Ectodermal cell (in vitro differentiated cells): ENCODE measurements around the gene MCM7. TPM values are rescaled to one million over a fixed set of nuclear protein-coding genes. Genes with fewer than 3 reads are reported as not detected.
"Not testable (repeated sequence)": the region's sequence is repeated elsewhere in the genome, so short reads cannot be mapped to it uniquely, and the experiment has no call there.

ENCODE experiments used
- H3K27ac ChIP-seq: 2 replicates; pipeline ENCODE4 v1.7.0; 2013; ENCODE audit warnings: mild to moderate bottlenecking, low read depth, low read length; ENCODE audit not compliant: insufficient read depth, poor library complexity, severe bottlenecking
- H3K27me3 ChIP-seq: 2 replicates; pipeline ENCODE4 v1.7.0; 2013; ENCODE audit warnings: mild to moderate bottlenecking, low read length; ENCODE audit not compliant: insufficient read depth, control insufficient read depth, poor library complexity, severe bottlenecking
- H3K36me3 ChIP-seq: one replicate; pipeline ENCODE4 v1.7.0; 2013; ENCODE audit warnings: low read length; ENCODE audit not compliant: control insufficient read depth, insufficient read depth
- H3K4me1 ChIP-seq: one replicate; pipeline ENCODE4 v1.7.0; 2013; ENCODE audit warnings: low read length; ENCODE audit not compliant: control insufficient read depth, insufficient read depth
- H3K4me3 ChIP-seq: 2 replicates; pipeline ENCODE4 v1.7.0; 2013; ENCODE audit warnings: low read depth, low read length, control low read depth; ENCODE audit not compliant: insufficient read depth
- H3K9me3 ChIP-seq: 2 replicates; pipeline ENCODE4 v1.7.0; 2013; ENCODE audit warnings: mild to moderate bottlenecking, low read length, moderate library complexity; ENCODE audit not compliant: control insufficient read depth
- WGBS, 2 experiments: methylation state at CpG; one replicate each; pipeline ENCODE4 v1.1.7; 2013; ENCODE audit warnings: missing lambda C conversion rate in 2 of 2; 5-methylcytosine and 5-hydroxymethylcytosine counted together
- polyA plus RNA-seq, 4 experiments: library from polyadenylated mRNA; stranded (reverse); fragments of 50-300 nt; gene quantifications; one replicate each; pipeline ENCODE4 v1.2.3, GENCODE V29; 2013

The MCM7 gene
- polyA plus RNA-seq (2013, experiment 1 of 4) = 319 TPM
- polyA plus RNA-seq (2013, experiment 2 of 4) = 332 TPM
- polyA plus RNA-seq (2013, experiment 3 of 4) = 241 TPM
- polyA plus RNA-seq (2013, experiment 4 of 4) = 242 TPM

DNA sequence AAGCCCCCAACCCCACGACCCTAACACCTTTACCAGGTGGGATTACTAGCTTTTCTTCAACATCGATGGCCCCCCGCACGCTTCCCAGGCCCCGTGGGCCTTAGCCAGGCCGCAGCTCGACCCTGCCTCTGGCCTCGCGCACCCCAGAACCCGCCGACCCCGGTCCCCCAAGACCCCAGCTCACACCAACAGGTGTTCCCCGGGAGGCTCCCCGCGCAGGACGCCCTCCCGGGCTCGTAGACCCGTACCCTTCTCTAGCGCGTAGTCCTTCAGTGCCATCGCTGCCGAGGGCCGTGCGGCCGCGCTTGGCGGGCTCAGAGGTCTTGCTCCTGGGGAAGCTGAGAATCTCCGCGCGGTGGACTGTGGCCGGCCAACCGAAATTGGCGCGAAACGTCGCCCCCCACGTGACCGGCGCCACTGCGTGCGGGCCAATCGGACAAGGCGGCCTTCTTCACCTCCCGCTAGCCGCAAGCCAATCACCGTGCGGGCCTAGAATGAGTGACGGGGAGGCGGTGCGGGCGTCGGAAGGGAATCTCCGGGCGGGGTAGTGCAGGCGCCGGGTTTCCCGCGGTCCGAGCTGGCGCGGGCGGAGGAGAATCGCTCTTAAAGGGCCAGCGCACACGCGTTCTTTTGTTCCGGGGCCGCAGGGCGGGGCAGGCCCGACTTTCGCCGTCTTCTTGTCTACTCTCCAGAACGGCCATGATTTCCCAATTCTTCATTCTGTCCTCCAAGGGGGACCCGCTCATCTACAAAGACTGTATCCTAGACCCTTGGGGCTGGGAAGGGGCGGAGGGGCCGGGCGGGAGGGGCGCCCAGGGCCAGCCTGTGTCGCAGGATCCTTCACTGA lies at the start of gene MCM7, which contains the start of gene AP4M1:
Gene MCM7 (minus strand): TSS at position 382 of the 847 bp plus-strand sequence. CDS start 103 bp downstream, at position 279.
Gene AP4M1 (plus strand): TSS at position 628 of the 847 bp plus-strand sequence. CDS start 72 bp downstream, at position 700.
- H3K9me3 ChIP-seq = no peaks in the 10 kb centered on the region
- H3K4me3 ChIP-seq = peak within 1 kb of the TSS; percentile 100
- H3K27ac ChIP-seq = peak within 1 kb of the TSS; percentile 99
- peaks cover 49% of the 10 kb centered on the region for H3K36me3 ChIP-seq
- peaks cover 16% of the 10 kb centered on the region for H3K4me1 ChIP-seq
- no peaks in the 10 kb centered on the region for H3K27me3 ChIP-seq
- WGBS, 2 experiments = 0% methylated on average over 80 of the region's 80 CpGs

- H3K27me3 ChIP-seq = no peaks in the 10 kb centered on the region
- peaks cover 6% of the 10 kb centered on the region for H3K4me1 ChIP-seq
- 1% methylated on average over 46 of the region's 46 CpGs for WGBS, 2 experiments
- peak within 1 kb of the TSS; percentile 99 for H3K4me3 ChIP-seq
- H3K36me3 ChIP-seq = no peaks in the 10 kb centered on the region
- H3K27ac ChIP-seq = no peak within 1 kb of the TSS
- no peaks in the 10 kb centered on the region for H3K9me3 ChIP-seq
These were observed 47.5 kb upstream of the MCM7 start, which contains the start of gene LAMTOR4 for GRCh38 chr7:100148559-100149328. TSS of gene LAMTOR4 (plus strand) at chr7:100148918. CDS start at chr7:100148973, 55 bp downstream.

DNA sequence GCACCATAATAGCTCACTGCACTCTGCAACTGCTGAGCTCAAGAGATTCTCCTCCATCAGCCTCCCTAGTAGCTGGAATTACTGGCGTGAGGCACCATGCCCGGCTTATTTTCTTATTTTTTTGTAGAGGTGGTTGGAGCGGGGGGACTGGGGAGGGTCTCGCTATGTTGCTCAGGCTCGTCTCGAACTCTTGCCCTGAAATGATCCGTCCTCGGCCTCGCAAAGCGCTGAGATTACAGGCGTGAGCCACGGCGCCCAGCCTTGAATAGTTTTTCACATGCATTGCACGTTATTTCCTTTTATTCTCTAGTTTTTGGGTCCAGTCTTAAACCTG lies 47.0 kb upstream of the MCM7 start:
- H3K27ac ChIP-seq = no peak overlapping the region
- H3K4me3 ChIP-seq = peak overlapping the region; percentile 13
- WGBS, 2 experiments = 75 to 78% methylated on average over 14 of the region's 14 CpGs
- H3K4me1 ChIP-seq = peaks cover 6% of the 10 kb centered on the region
- H3K27me3 ChIP-seq = no peaks in the 10 kb centered on the region
- no peaks in the 10 kb centered on the region for H3K9me3 ChIP-seq
- H3K36me3 ChIP-seq = no peaks in the 10 kb centered on the region

DNA sequence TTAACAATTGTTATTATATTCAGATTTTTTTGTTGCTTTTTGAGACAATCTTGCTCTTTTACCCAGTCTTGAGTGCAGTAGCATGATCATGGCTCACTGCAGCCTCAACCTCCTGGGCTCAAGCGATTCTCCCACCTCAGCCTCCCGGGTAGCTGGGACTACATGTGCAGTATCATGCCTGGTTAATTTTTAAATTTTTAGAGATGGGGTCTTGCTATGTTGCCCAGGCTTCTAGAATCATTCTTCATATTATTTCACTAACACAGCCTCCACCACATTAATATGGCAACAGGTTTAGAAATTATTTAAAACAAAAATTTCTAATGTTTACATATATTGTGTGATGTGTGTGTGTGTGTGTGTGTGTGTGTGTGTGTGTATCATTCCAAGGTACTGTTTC lies 46.1 kb upstream of the MCM7 start:
- no peak overlapping the region for H3K27ac ChIP-seq
- no peaks in the 10 kb centered on the region for H3K9me3 ChIP-seq
- H3K4me1 ChIP-seq = peaks cover 6% of the 10 kb centered on the region
- H3K4me3 ChIP-seq = no peak overlapping the region
- no peaks in the 10 kb centered on the region for H3K27me3 ChIP-seq
- WGBS, 2 experiments = 92 to 100% methylated on average over 2 of the region's 2 CpGs
- no peaks in the 10 kb centered on the region for H3K36me3 ChIP-seq

GRCh38 chr7:100146350-100146749 lies 45.2 kb upstream of the MCM7 start:
- WGBS, 2 experiments = 95 to 97% methylated on average over 4 of the region's 4 CpGs
- H3K27me3 ChIP-seq = not testable (repeated sequence)

DNA sequence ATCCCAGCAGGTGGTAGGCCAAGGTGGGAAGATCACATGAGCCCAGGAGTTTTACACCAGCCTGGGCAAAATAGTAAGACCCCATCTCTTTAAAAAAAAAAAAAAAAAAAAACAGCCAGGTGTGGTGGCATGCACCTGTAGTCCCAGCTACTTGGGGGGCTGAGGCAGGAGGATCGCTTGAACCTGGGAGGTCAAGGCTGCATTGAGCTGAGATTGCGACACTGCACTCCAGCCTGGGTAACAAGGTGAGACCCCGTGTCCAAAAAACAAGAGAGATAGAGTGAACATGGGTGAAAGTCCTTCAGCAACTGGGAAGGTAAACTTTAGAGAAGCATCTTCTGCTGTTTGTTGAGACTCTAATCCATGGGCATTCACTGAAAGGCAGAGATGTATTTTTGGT lies 41.3 kb upstream of the MCM7 start:
- Histone ChIP-seq H3K9me3 (no peaks in the 10 kb centered on the region), H3K4me1 (no peaks in the 10 kb centered on the region), H3K36me3 (no peaks in the 10 kb centered on the region), H3K27ac (no peak overlapping the region), H3K27me3 (no peaks in the 10 kb centered on the region), H3K4me3 (no peak overlapping the region)
- WGBS, 2 experiments = 89 to 93% methylated on average over 3 of the region's 3 CpGs

More at GRCh38 chr7:100146350-100146749, 45.2 kb upstream of the MCM7 start:
- not testable (repeated sequence) for H3K27ac ChIP-seq, H3K9me3 ChIP-seq, H3K4me3 ChIP-seq, H3K36me3 ChIP-seq, H3K4me1 ChIP-seq

GRCh38 chr7:100141555-100141949 lies 40.4 kb upstream of the MCM7 start:
- H3K9me3 ChIP-seq = no peaks in the 10 kb centered on the region
- H3K4me1 ChIP-seq = no peaks in the 10 kb centered on the region
- no peak overlapping the region for H3K27ac ChIP-seq
- no peaks in the 10 kb centered on the region for H3K27me3 ChIP-seq
- no peaks in the 10 kb centered on the region for H3K36me3 ChIP-seq
- no peak overlapping the region for H3K4me3 ChIP-seq
- WGBS, 2 experiments = 86 to 95% methylated on average over 3 of the region's 3 CpGs

- Histone ChIP-seq H3K4me3 (no peak overlapping the region), H3K27me3 (no peaks in the 10 kb centered on the region), H3K27ac (no peak overlapping the region), H3K9me3 (no peaks in the 10 kb centered on the region), H3K4me1 (no peaks in the 10 kb centered on the region), H3K36me3 (no peaks in the 10 kb centered on the region)
- WGBS, 2 experiments = 92 to 93% methylated on average over 13 of the region's 13 CpGs
These were observed 36.9 kb upstream of the MCM7 start for GRCh38 chr7:100137851-100138760.

- Histone ChIP-seq H3K27ac (no peak overlapping the region), H3K4me1 (peaks cover 7% of the 10 kb centered on the region), H3K36me3 (no peaks in the 10 kb centered on the region), H3K4me3 (no peak overlapping the region), H3K9me3 (no peaks in the 10 kb centered on the region), H3K27me3 (peaks cover 24% of the 10 kb centered on the region)
- WGBS, 2 experiments = 23% methylated on average over 3 of the region's 3 CpGs
These were observed 31.5 kb upstream of the MCM7 start for GRCh38 chr7:100132697-100133151.
